ENCODE data around the gene PBX3. TPM values are rescaled to one million over a fixed set of nuclear protein-coding genes. Genes with fewer than 3 reads are reported as not detected.

PBX3 gene
- total and polyA plus RNA-seq, 12 donors: 14.5 to 79.6 (median 56.3) TPM

GRCh38 chr9:125966466-125966865, 219.3 kb downstream of the PBX3 start:
- H3K27me3 ChIP-seq: no peaks in the 10 kb centered on the region
- no peak overlapping the region for H3K4me3 ChIP-seq
- 84% methylated on average over 9 of the region's 9 CpGs for WGBS, 2 donors
- ATAC-seq: no peak
- H3K4me1 ChIP-seq: no peaks in the 10 kb centered on the region
- TF ChIP-seq, protein P1, sequence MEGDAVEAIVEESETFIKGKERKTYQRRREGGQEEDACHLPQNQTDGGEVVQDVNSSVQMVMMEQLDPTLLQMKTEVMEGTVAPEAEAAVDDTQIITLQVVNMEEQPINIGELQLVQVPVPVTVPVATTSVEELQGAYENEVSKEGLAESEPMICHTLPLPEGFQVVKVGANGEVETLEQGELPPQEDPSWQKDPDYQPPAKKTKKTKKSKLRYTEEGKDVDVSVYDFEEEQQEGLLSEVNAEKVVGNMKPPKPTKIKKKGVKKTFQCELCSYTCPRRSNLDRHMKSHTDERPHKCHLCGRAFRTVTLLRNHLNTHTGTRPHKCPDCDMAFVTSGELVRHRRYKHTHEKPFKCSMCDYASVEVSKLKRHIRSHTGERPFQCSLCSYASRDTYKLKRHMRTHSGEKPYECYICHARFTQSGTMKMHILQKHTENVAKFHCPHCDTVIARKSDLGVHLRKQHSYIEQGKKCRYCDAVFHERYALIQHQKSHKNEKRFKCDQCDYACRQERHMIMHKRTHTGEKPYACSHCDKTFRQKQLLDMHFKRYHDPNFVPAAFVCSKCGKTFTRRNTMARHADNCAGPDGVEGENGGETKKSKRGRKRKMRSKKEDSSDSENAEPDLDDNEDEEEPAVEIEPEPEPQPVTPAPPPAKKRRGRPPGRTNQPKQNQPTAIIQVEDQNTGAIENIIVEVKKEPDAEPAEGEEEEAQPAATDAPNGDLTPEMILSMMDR (IDR thresholded peaks at IDR 0.05): no peak
- no peak overlapping the region for H3K27ac ChIP-seq
- H3K9me3 ChIP-seq: no peaks in the 10 kb centered on the region
- peaks cover 0 to 67% (median 20%) of the 10 kb centered on the region in 9 donors for H3K36me3 ChIP-seq
- no peak for DNase-seq
- intact Hi-C loops (cut with DNase I): no loop called here

DNA sequence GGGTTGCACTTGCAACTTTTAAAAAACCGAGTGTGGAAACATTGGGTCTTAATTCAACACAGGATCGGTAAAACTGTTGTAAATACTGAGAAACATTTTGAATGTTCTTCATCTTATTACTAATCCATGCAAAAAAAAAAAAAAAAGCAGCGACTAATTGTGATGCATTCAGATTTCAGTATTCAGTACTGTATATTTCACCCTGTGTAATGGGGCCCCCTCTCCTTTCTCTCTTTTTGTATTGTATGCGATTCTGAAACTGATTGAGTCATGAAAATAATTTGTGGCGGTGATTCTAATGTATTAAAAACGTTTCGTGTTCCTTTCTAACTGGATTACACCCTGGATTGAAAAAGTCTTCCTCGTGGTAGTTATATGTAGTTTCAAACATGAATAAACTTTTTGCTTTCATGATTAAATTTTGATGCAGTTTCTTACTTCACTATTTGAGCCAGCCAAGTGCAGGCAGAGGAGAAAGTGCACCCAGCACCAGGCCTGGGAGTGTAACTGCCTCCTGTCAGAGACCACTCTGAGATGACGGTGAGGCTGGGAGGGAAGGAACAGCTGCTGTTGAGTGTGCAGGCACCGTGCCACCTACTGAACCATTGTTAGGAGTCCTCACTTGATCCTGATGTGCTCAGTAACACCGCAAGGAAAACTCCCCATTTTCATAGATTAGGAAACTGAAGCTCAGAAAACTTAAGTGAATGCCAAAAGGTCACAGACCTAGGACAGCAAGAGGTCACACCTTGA, 220.0 kb downstream of the PBX3 start:
- ATAC-seq (no peak), DNase-seq (no peak)
- TF ChIP-seq, protein P1 (IDR thresholded peaks at IDR 0.05): no peak
- 82 to 87% methylated on average over 11 of the region's 11 CpGs for WGBS, 2 donors
- Histone ChIP-seq H3K27ac (no peak overlapping the region), H3K36me3 (peaks cover 0 to 60% (median 18%) of the 10 kb centered on the region in 9 donors), H3K4me1 (no peaks in the 10 kb centered on the region), H3K27me3 (no peaks in the 10 kb centered on the region), H3K4me3 (no peak overlapping the region), H3K9me3 (no peaks in the 10 kb centered on the region)
- intact Hi-C loops (cut with DNase I): no loop called here

DNA sequence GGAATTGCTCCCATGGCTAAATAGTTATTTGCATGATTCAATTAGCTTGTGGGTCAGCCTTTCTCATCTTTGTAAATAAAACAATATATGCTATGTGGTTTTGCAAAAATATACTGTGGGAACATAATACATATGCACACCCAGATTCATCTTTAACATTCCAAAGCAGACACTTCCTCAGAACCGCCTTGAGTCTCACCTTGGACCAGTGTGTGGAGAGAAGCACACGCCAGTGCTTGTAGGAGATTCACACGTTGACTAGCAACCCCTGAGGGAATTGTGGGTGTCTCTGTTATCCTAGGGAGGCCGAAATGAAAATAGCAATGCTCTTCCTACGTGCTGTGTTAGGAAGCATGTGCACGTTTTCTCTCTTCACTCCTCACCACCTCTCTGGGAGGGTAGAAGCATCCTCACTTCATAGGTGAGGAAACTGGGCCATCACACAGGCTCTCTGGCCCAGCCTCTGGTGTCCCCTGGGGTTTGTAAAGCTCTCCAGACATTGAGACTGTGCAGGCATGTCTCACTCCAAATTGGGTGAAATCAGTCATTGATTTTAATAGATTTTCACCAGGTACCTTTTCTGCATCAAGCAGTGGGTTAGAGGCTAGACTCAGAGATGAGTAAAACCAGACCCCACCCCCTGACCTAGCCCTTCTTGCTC, 221.7 kb downstream of the PBX3 start:
- WGBS, 2 donors: 67 to 74% methylated on average over 6 of the region's 6 CpGs
- Histone ChIP-seq H3K9me3 (no peaks in the 10 kb centered on the region), H3K27me3 (no peaks in the 10 kb centered on the region), H3K27ac (no peak overlapping the region), H3K4me3 (no peak overlapping the region), H3K36me3 (peaks cover 0 to 43% (median 12%) of the 10 kb centered on the region in 9 donors), H3K4me1 (no peaks in the 10 kb centered on the region)
- DNase-seq (no peak), ATAC-seq (no peak)
- intact Hi-C loops (cut with DNase I): no loop called here
- TF ChIP-seq, protein P1 (IDR thresholded peaks at IDR 0.05): no peak

DNA sequence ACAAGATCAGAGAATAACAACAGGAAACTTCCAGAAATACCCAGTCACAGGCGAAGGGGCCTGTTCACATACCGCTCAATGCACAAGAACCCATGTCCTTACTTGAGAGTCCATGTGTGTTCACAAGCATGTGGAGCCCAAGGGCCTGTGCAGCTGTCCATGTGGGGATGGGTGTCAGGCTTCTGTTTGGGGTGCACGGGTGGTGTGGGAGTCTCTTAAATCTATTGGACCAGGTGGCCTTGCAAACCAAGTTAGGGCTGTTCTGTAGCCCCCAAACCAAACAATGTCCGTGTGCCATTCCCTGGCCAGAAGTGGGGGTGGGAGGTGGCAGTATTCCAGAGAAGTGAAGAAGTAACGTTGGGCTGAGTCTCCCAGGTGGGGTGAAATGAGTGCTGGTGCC, 222.3 kb downstream of the PBX3 start:
- WGBS, 2 donors: 80% methylated on average over 5 of the region's 5 CpGs
- DNase-seq (no peak), ATAC-seq (no peak)
- Histone ChIP-seq H3K9me3 (no peaks in the 10 kb centered on the region), H3K4me1 (no peaks in the 10 kb centered on the region), H3K36me3 (peaks cover 0 to 37% (median 12%) of the 10 kb centered on the region in 9 donors), H3K27me3 (no peaks in the 10 kb centered on the region), H3K27ac (no peak overlapping the region), H3K4me3 (no peak overlapping the region)
- intact Hi-C loops (cut with DNase I): no loop called here
- TF ChIP-seq, protein P1 (IDR thresholded peaks at IDR 0.05): no peak

Data from heart right ventricle (tissue), 16 donors.